IPS-20b (cell line): ENCODE results near the gene PSMD7.

ENCODE experiments used
- H3K27ac ChIP-seq: one replicate; pipeline ENCODE4 v1.5.1; 2013; ENCODE audit warnings: low read length
- H3K27me3 ChIP-seq: 2 replicates; pipeline ENCODE4 v1.6.1; 2013; ENCODE audit warnings: mild to moderate bottlenecking, low read length, inconsistent platforms; ENCODE audit not compliant: insufficient read depth
- H3K36me3 ChIP-seq: 2 replicates; pipeline ENCODE4 v1.6.1; 2013; ENCODE audit warnings: low read depth, mild to moderate bottlenecking, inconsistent platforms, low read length, moderate library complexity; ENCODE audit not compliant: insufficient read depth
- H3K4me1 ChIP-seq: 2 replicates; pipeline ENCODE4 v1.6.1; 2013; ENCODE audit warnings: mild to moderate bottlenecking, control low read depth, inconsistent platforms, low read length, moderate library complexity; ENCODE audit not compliant: insufficient read depth
- H3K4me3 ChIP-seq: 2 replicates; pipeline ENCODE4 v1.5.1; 2013; ENCODE audit warnings: mild to moderate bottlenecking, low read length, inconsistent platforms
- H3K9ac ChIP-seq: 2 replicates; pipeline ENCODE4 v1.6.1; 2013; ENCODE audit warnings: low read depth, mild to moderate bottlenecking, inconsistent platforms, low read length, moderate library complexity
- H3K9me3 ChIP-seq: 2 replicates; pipeline ENCODE4 v1.6.1; 2013; ENCODE audit warnings: mild to moderate bottlenecking, low read depth, low read length, inconsistent platforms; ENCODE audit not compliant: insufficient read depth

Gene PSMD7

GRCh38 chr16:74296432-74297144, at the start of gene PSMD7:
PSMD7 (plus strand) TSS chr16:74296814; CDS start chr16:74296915, 101 bp downstream.
- Histone ChIP-seq H3K4me3 (peak within 1 kb of the TSS; percentile 96), H3K9me3 (peaks cover 3% of the 10 kb centered on the region; the same call in 1 of the 2 replicates), H3K4me1 (no peaks in the 10 kb centered on the region; the same call in 1 of the 2 replicates), H3K36me3 (peaks cover 36% of the 10 kb centered on the region), H3K9ac (peak within 1 kb of the TSS; percentile 96), H3K27ac (peak within 1 kb of the TSS; percentile 95), H3K27me3 (peaks cover 10% of the 10 kb centered on the region; the same call in 1 of the 2 replicates)

GRCh38 chr16:74249254-74249653, 47.4 kb upstream of the PSMD7 start:
- Histone ChIP-seq H3K4me1 (peaks cover 3% of the 10 kb centered on the region; the same call in 1 of the 2 replicates), H3K27ac (no peak overlapping the region), H3K9me3 (no peaks in the 10 kb centered on the region), H3K27me3 (no peaks in the 10 kb centered on the region), H3K36me3 (no peaks in the 10 kb centered on the region), H3K9ac (no peak overlapping the region), H3K4me3 (no peak overlapping the region)

- Histone ChIP-seq H3K27ac (no peak overlapping the region), H3K4me1 (peaks cover 3% of the 10 kb centered on the region; the same call in 1 of the 2 replicates), H3K27me3 (no peaks in the 10 kb centered on the region), H3K4me3 (no peak overlapping the region), H3K9me3 (no peaks in the 10 kb centered on the region), H3K36me3 (no peaks in the 10 kb centered on the region), H3K9ac (no peak overlapping the region)
These were observed 46.8 kb upstream of the PSMD7 start for GRCh38 chr16:74249846-74250245.

- Histone ChIP-seq H3K36me3 (no peaks in the 10 kb centered on the region), H3K4me3 (no peak overlapping the region), H3K4me1 (peaks cover 3% of the 10 kb centered on the region; the same call in 1 of the 2 replicates), H3K27ac (no peak overlapping the region), H3K27me3 (no peaks in the 10 kb centered on the region), H3K9me3 (no peaks in the 10 kb centered on the region), H3K9ac (no peak overlapping the region)
These were observed 44.3 kb upstream of the PSMD7 start for GRCh38 chr16:74252329-74252728.

- Histone ChIP-seq H3K4me3 (no peak overlapping the region), H3K9me3 (no peaks in the 10 kb centered on the region), H3K27me3 (no peaks in the 10 kb centered on the region), H3K36me3 (no peaks in the 10 kb centered on the region), H3K4me1 (peaks cover 3% of the 10 kb centered on the region; the same call in 1 of the 2 replicates), H3K9ac (no peak overlapping the region), H3K27ac (no peak overlapping the region)
These were observed 43.3 kb upstream of the PSMD7 start for GRCh38 chr16:74253161-74253938.

GRCh38 chr16:74257061-74257460, 39.6 kb upstream of the PSMD7 start:
- Histone ChIP-seq H3K9me3 (no peaks in the 10 kb centered on the region), H3K27me3 (no peaks in the 10 kb centered on the region), H3K4me3 (no peak overlapping the region), H3K9ac (no peak overlapping the region), H3K27ac (no peak overlapping the region), H3K4me1 (no peaks in the 10 kb centered on the region), H3K36me3 (no peaks in the 10 kb centered on the region)

GRCh38 chr16:74261068-74261467, 35.5 kb upstream of the PSMD7 start:
- no peaks in the 10 kb centered on the region for H3K27me3 ChIP-seq
- H3K27ac ChIP-seq: no peak overlapping the region
- H3K36me3 ChIP-seq: no peaks in the 10 kb centered on the region
- no peaks in the 10 kb centered on the region for H3K4me1 ChIP-seq
- no peaks in the 10 kb centered on the region for H3K9me3 ChIP-seq
- no peak overlapping the region for H3K4me3 ChIP-seq
- H3K9ac ChIP-seq: no peak overlapping the region

- Histone ChIP-seq H3K4me1 (no peaks in the 10 kb centered on the region), H3K27me3 (no peaks in the 10 kb centered on the region), H3K27ac (no peak overlapping the region), H3K4me3 (no peak overlapping the region), H3K36me3 (no peaks in the 10 kb centered on the region), H3K9me3 (no peaks in the 10 kb centered on the region), H3K9ac (no peak overlapping the region)
These were observed 31.8 kb upstream of the PSMD7 start for GRCh38 chr16:74264811-74265210.

GRCh38 chr16:74268372-74268782, 28.2 kb upstream of the PSMD7 start:
- Histone ChIP-seq H3K9ac (no peak overlapping the region), H3K36me3 (no peaks in the 10 kb centered on the region), H3K9me3 (no peaks in the 10 kb centered on the region), H3K27me3 (no peaks in the 10 kb centered on the region), H3K4me1 (no peaks in the 10 kb centered on the region), H3K27ac (no peak overlapping the region), H3K4me3 (no peak overlapping the region)

GRCh38 chr16:74271872-74272271, 24.7 kb upstream of the PSMD7 start:
- Histone ChIP-seq H3K27ac (no peak overlapping the region), H3K36me3 (no peaks in the 10 kb centered on the region), H3K4me1 (peaks cover 10% of the 10 kb centered on the region; the same call in 1 of the 2 replicates), H3K4me3 (no peak overlapping the region), H3K27me3 (no peaks in the 10 kb centered on the region), H3K9me3 (no peaks in the 10 kb centered on the region), H3K9ac (no peak overlapping the region)

GRCh38 chr16:74275031-74275636, 21.5 kb upstream of the PSMD7 start:
- H3K27me3 ChIP-seq: no peaks in the 10 kb centered on the region
- peaks cover 10% of the 10 kb centered on the region; the same call in 1 of the 2 replicates for H3K4me1 ChIP-seq
- no peak overlapping the region for H3K9ac ChIP-seq
- peak overlapping the region; percentile 26; the same call in 1 of the 2 replicates for H3K4me3 ChIP-seq
- H3K9me3 ChIP-seq: no peaks in the 10 kb centered on the region; the same call in 1 of the 2 replicates
- no peak overlapping the region for H3K27ac ChIP-seq
- H3K36me3 ChIP-seq: no peaks in the 10 kb centered on the region
